ENCODE data around the gene TNIP2. TPM values are rescaled to one million over a fixed set of nuclear protein-coding genes. Genes with fewer than 3 reads are reported as not detected.

Gene TNIP2
- total and polyA plus RNA-seq, 2 of the 8 experiments (the other 6 are each of a cell fraction or from before 2014, with no cell fraction given) = 23.7 to 37.7 TPM

GRCh38 chr4:2793586-2794485, 37.7 kb upstream of the TNIP2 start:
- 0 out of 2 replicates have a peak, but pooled peaks cover 2% of the 10 kb centered on the region for H3K79me1 ChIP-seq (ENCODE audit: low read depth, low read length)
- peak overlapping the region; percentile 85 for H2BK12ac ChIP-seq (ENCODE audit: low read depth, low read length)
- no peak overlapping the region for H3K56ac ChIP-seq (replicated peaks; ENCODE audit: insufficient read length, low read depth, low read length)
- H3K36me3 ChIP-seq (ENCODE audit: control insufficient read depth in 2 of 4, insufficient read depth in 4 of 4, low read length in 3 of 4) = no peaks in the 10 kb centered on the region
- no peak overlapping the region for H2BK120ac ChIP-seq (replicated peaks; ENCODE audit: low read depth, low read length)
- no peak overlapping the region for H3K9ac ChIP-seq (replicated peaks in 1 of 4; ENCODE audit: extremely low read depth in 1 of 4, low read depth in 3 of 4, low read length in 3 of 4)
- H3K4me3 ChIP-seq (ENCODE audit: extremely low read depth in 1 of 4, insufficient read depth in 2 of 4, low read depth in 3 of 4, low read length in 4 of 4) = peak overlapping the region; percentile 38 to 65 (median 40)
- no peak overlapping the region for H3K14ac ChIP-seq (ENCODE audit: insufficient read length)
- H3K4ac ChIP-seq (replicated peaks; ENCODE audit: insufficient read length, low read depth, low read length) = no peak overlapping the region
- peak overlapping the region; percentile 48; the same call in 1 of the 2 replicates for H2BK15ac ChIP-seq (ENCODE audit: low read length)
- H2AFZ ChIP-seq (ENCODE audit: low read length) = no peak overlapping the region
- no peak overlapping the region; the same call in none of the 2 replicates for H3K18ac ChIP-seq (ENCODE audit: extremely low read depth, low read length)
- H3K9me3 ChIP-seq (ENCODE audit: insufficient read depth in 2 of 2, low read depth in 1 of 2, low read length in 1 of 2) = no peaks in the 10 kb centered on the region; a peak in 1 of 4 replicates
- DNase-seq (ENCODE audit: low read depth in 1 of 2, low spot score in 2 of 2) (no peak), FAIRE-seq (no peak)
- H2AK5ac ChIP-seq (ENCODE audit: low read depth, low read length) = no peak overlapping the region
- peaks cover 2 to 4% of the 10 kb centered on the region in 2 experiments for H4K20me1 ChIP-seq (replicated peaks in 1 of 2; ENCODE audit: control insufficient read depth in 1 of 2, insufficient read depth in 2 of 2, low read length in 2 of 2)
- H3K23ac ChIP-seq (ENCODE audit: insufficient read length) = no peak overlapping the region
- no peak overlapping the region for H2BK20ac ChIP-seq (ENCODE audit: low read length)
- H3K27me3 ChIP-seq (replicated peaks in 1 of 4; ENCODE audit: control insufficient read depth in 3 of 4, extremely low read depth in 1 of 4, insufficient read depth in 3 of 4, low read length in 3 of 4) = peaks cover 0 to 19% (median 12%) of the 10 kb centered on the region in 4 experiments; a peak in 5 of 7 replicates
- H3K4me1 ChIP-seq (replicated peaks in 1 of 4; ENCODE audit: control insufficient read depth in 3 of 4, insufficient read depth in 4 of 4, low read length in 3 of 4) = peaks cover 0 to 21% (median 10%) of the 10 kb centered on the region in 4 experiments; a peak in 6 of 7 replicates
- H2BK5ac ChIP-seq (ENCODE audit: low read depth, low read length) = peak overlapping the region; percentile 73; the same call in 1 of the 2 replicates
- WGBS, 2 experiments (ENCODE audit: extremely low coverage in 1 of 2, insufficient coverage in 1 of 2, insufficient read length in 1 of 2, insufficient replicate concordance in 2 of 2, low coverage in 1 of 2, low lambda C conversion rate in 2 of 2, missing lambda C conversion rate in 1 of 2) = 38% methylated on average over 30 of the region's 34 CpGs; no CpG with 5 or more reads in 1 of the 2 experiments
- H4K8ac ChIP-seq (ENCODE audit: extremely low read depth, insufficient read depth, low read length) = 0 out of 2 replicates have a peak overlapping the region, but pooled peaks have one; percentile 28
- no peaks in the 10 kb centered on the region for H3K79me2 ChIP-seq (ENCODE audit: control insufficient read depth in 1 of 2, insufficient read depth in 2 of 2, low read length in 2 of 2)
- H3K4me2 ChIP-seq (ENCODE audit: insufficient read depth in 1 of 2, low read depth in 2 of 2, low read length in 2 of 2) = peak overlapping the region; percentile 48 to 81
- TF ChIP-seq EGR1 (IDR thresholded peaks at IDR 0.05; ENCODE audit: borderline replicate concordance, low read depth, low read length) (no peak), KDM1A (IDR thresholded peaks at IDR 0.05; ENCODE audit: borderline replicate concordance, low read length) (peak; percentile 63; the same call in 1 of the 2 replicates), ASH2L (IDR thresholded peaks at IDR 0.05; ENCODE audit: low read length) (peak; percentile 34), SP1 (IDR thresholded peaks at IDR 0.05; ENCODE audit: low read depth, low read length) (0 out of 2 replicates have a peak, but pooled peaks have one; percentile 42)
- POLR2A ChIA-PET (ENCODE audit: partially characterized antibody) = interaction anchor here (0.8 to 1.7 kb wide), 6 partner anchors 10 to 25 kb away, joined by 3 to 10 read pairs (median 4); no protein-coding TSS in a partner anchor
- H3K27ac ChIP-seq (ENCODE audit: low read depth, low read length) = no peak overlapping the region
- H4K5ac ChIP-seq (ENCODE audit: insufficient read length, low read depth, low read length) = no peak overlapping the region
- no peaks in the 10 kb centered on the region; the same call in 1 of the 2 replicates for H3K23me2 ChIP-seq (ENCODE audit: low read depth, low read length)
- CTCF ChIA-PET (ENCODE audit: partially characterized antibody) = interaction anchor here (1.4 to 1.5 kb wide), 2 partner anchors 30 to 37 kb away, joined by 3 to 4 read pairs; no protein-coding TSS in a partner anchor
- no peak overlapping the region for H4K91ac ChIP-seq (replicated peaks; ENCODE audit: insufficient read length, low read length)
